ENCODE results near the gene GDPD5. TPM values are rescaled to one million over a fixed set of nuclear protein-coding genes. Genes with fewer than 3 reads are reported as not detected.

Gene GDPD5
- total and polyA plus RNA-seq, 9 of the 15 experiments (the other 6 are each of a cell fraction or from before 2014, with no cell fraction given): 0.32 to 27.3 (median 8.0) TPM

DNA sequence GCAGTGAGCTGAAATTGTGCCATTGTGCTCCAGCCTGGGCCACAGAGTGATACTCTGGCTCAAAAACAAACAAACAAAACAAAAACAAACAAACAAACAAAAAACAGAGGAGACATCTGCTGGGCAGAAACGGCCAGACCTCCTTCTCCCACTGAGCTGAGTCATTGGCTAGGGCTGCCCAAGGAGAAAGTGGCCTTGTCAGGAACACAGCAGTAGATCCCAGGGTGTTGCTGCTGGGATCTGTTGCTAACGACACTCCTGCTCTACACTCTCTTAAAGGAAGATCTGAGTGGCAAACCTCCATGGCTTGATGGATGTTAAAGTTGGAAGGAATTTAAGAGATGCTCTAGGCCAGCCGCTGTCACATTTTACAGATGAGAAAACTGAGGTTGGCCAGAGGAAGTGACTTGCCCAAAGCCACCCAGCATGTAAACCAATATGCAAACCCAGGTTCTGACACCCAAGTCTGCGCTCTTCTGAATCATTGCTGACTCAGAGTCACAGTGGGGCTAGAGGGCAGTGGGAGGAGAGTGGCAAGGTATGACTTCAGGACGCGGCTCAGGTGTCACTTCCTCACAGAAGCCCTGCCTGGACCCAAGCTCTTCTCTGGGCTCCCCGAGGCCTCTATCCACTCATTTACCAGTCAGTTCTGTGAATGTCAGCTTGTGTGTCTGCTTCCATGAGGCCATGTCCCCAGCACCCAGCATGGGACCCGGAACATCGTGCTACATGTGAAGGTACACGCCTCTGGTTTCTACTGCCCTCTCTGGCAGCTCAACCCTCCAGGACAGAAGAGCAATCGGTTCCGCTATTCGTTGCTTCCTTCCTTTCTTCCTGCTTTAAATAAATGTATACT, 11.3 kb upstream of the GDPD5 start (continued):
- TF ChIP-seq, protein P1, sequence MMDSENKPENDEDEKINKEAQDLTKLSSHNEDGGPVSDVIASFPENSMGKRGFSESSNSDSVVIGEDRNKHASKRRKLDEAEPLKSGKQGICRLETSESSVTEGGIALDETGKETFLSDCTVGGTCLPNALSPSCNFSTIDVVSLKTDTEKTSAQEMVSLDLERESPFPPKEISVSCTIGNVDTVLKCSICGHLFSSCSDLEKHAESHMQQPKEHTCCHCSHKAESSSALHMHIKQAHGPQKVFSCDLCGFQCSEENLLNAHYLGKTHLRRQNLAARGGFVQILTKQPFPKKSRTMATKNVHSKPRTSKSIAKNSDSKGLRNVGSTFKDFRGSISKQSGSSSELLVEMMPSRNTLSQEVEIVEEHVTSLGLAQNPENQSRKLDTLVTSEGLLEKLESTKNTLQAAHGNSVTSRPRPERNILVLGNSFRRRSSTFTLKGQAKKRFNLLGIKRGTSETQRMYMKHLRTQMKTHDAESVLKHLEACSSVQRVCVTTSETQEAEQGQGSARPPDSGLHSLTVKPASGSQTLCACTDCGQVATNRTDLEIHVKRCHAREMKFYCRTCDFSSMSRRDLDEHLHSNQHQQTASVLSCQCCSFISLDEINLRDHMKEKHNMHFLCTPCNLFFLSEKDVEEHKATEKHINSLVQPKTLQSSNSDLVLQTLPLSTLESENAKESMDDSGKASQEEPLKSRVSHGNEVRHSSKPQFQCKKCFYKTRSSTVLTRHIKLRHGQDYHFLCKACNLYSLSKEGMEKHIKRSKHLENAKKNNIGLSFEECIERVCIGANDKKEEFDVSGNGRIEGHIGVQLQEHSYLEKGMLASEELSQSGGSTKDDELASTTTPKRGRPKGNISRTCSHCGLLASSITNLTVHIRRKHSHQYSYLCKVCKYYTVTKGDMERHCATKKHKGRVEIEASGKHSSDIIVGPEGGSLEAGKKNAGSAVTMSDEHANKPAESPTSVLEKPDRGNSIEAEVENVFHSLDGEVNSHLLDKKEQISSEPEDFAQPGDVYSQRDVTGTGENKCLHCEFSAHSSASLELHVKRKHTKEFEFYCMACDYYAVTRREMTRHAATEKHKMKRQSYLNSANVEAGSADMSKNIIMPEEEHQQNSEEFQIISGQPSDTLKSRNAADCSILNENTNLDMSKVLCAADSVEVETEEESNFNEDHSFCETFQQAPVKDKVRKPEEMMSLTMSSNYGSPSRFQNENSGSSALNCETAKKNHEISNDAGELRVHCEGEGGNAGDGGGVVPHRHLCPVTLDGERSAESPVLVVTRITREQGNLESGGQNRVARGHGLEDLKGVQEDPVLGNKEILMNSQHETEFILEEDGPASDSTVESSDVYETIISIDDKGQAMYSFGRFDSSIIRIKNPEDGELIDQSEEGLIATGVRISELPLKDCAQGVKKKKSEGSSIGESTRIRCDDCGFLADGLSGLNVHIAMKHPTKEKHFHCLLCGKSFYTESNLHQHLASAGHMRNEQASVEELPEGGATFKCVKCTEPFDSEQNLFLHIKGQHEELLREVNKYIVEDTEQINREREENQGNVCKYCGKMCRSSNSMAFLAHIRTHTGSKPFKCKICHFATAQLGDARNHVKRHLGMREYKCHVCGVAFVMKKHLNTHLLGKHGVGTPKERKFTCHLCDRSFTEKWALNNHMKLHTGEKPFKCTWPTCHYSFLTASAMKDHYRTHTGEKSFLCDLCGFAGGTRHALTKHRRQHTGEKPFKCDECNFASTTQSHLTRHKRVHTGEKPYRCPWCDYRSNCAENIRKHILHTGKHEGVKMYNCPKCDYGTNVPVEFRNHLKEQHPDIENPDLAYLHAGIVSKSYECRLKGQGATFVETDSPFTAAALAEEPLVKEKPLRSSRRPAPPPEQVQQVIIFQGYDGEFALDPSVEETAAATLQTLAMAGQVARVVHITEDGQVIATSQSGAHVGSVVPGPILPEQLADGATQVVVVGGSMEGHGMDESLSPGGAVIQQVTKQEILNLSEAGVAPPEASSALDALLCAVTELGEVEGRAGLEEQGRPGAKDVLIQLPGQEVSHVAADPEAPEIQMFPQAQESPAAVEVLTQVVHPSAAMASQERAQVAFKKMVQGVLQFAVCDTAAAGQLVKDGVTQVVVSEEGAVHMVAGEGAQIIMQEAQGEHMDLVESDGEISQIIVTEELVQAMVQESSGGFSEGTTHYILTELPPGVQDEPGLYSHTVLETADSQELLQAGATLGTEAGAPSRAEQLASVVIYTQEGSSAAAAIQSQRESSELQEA (IDR thresholded peaks at IDR 0.05; ENCODE audit: low read depth): no peak
- TF ChIP-seq NONO (IDR thresholded peaks at IDR 0.05; ENCODE audit: low read depth in 2 of 2, low read length in 1 of 2): no peak
- TF ChIP-seq, protein P2, sequence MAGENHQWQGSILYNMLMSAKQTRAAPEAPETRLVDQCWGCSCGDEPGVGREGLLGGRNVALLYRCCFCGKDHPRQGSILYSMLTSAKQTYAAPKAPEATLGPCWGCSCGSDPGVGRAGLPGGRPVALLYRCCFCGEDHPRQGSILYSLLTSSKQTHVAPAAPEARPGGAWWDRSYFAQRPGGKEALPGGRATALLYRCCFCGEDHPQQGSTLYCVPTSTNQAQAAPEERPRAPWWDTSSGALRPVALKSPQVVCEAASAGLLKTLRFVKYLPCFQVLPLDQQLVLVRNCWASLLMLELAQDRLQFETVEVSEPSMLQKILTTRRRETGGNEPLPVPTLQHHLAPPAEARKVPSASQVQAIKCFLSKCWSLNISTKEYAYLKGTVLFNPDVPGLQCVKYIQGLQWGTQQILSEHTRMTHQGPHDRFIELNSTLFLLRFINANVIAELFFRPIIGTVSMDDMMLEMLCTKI (IDR thresholded peaks at IDR 0.05; ENCODE audit: partially characterized antibody): no peak
- no peak for TF ChIP-seq MCM3 (IDR thresholded peaks at IDR 0.05)
- TF ChIP-seq, protein P3, sequence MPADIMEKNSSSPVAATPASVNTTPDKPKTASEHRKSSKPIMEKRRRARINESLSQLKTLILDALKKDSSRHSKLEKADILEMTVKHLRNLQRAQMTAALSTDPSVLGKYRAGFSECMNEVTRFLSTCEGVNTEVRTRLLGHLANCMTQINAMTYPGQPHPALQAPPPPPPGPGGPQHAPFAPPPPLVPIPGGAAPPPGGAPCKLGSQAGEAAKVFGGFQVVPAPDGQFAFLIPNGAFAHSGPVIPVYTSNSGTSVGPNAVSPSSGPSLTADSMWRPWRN (IDR thresholded peaks at IDR 0.05; ENCODE audit: low read depth): no peak
- TF ChIP-seq U2AF2 (optimal IDR thresholded peaks at IDR 0.05; ENCODE audit: low read depth, low read length): no peak
- no peak for TF ChIP-seq ZNF311 (CRISPR knock-in tag; IDR thresholded peaks at IDR 0.05)
- no peak for TF ChIP-seq TARDBP (IDR thresholded peaks at IDR 0.05)
- TF ChIP-seq LARP7 (IDR thresholded peaks at IDR 0.05): no peak
